ENCODE data around the gene AHCYL2. TPM values are rescaled to one million over a fixed set of nuclear protein-coding genes. Genes with fewer than 3 reads are reported as not detected.

AHCYL2 gene
- total and polyA plus RNA-seq, 2 experiments from 2014 or later, result 7.8 to 29.4 TPM

GRCh38 chr7:129438281-129438838 lies 213.5 kb downstream of the AHCYL2 start:
- H3K27me3 ChIP-seq (ENCODE audit: insufficient read depth), result peaks cover 13% of the 10 kb centered on the region
- Mint-ChIP-seq H3K4me3 (no peak overlapping the region), H3K27ac (no peak overlapping the region), H3K4me1 (peaks cover 13% of the 10 kb centered on the region; the same call in 2 of the 3 replicates), H3K9me3 (no peaks in the 10 kb centered on the region), H3K27me3 (ENCODE audit: insufficient read depth, low read depth, poor library complexity) (peaks cover 3% of the 10 kb centered on the region), H3K36me3 (ENCODE audit: low read depth) (peaks cover 6% of the 10 kb centered on the region)
- no peak overlapping the region for H3K4me2 ChIP-seq
- peaks cover 4% of the 10 kb centered on the region; the same call in 1 of the 2 replicates for H3K36me3 ChIP-seq (ENCODE audit: insufficient read depth)
- no peak overlapping the region for H3K27ac ChIP-seq (ENCODE audit: low read depth)
- H4K20me1 ChIP-seq (replicated peaks; ENCODE audit: insufficient read depth), result peaks cover 24% of the 10 kb centered on the region
- no peaks in the 10 kb centered on the region for H3K9me2 ChIP-seq (ENCODE audit: insufficient read depth)
- peaks cover 13% of the 10 kb centered on the region; the same call in 1 of the 2 replicates for H3K79me2 ChIP-seq (replicated peaks; ENCODE audit: insufficient read depth)
- ATAC-seq (no peak), DNase-seq (ENCODE audit: low spot score) (no peak)
- peaks cover 6% of the 10 kb centered on the region; the same call in 1 of the 2 replicates for H3F3A ChIP-seq (replicated peaks; ENCODE audit: low read depth)
- H3K4me1 ChIP-seq (ENCODE audit: insufficient read depth), result peaks cover 7% of the 10 kb centered on the region
- no peak overlapping the region for H2AFZ ChIP-seq
- no peak for TF ChIP-seq POLR2AphosphoS5 (IDR thresholded peaks at IDR 0.05; ENCODE audit: low read depth)
- TF ChIP-seq NANOG (IDR thresholded peaks at IDR 0.05; ENCODE audit: borderline replicate concordance), result no peak
- no peak for TF ChIP-seq EZH2phosphoT487 (IDR thresholded peaks at IDR 0.05; ENCODE audit: unreplicated experiment)
- TF ChIP-seq EZH2 (IDR thresholded peaks at IDR 0.05; ENCODE audit: low read depth, unreplicated experiment), result no peak
- no peak for TF ChIP-seq ZNF114 (CRISPR knock-in tag; IDR thresholded peaks at IDR 0.05)
- no peak for TF ChIP-seq JUNB (IDR thresholded peaks at IDR 0.05; ENCODE audit: unreplicated experiment)
- TF ChIP-seq CTCF (conservative IDR thresholded peaks at IDR 0.05; ENCODE audit: low read depth in 2 of 2), result no peak
- no peak for TF ChIP-seq STAT1 (IDR thresholded peaks at IDR 0.05; ENCODE audit: unreplicated experiment)
- no peak for TF ChIP-seq ETS1 (IDR thresholded peaks at IDR 0.05)
- TF ChIP-seq ZNF462 (CRISPR knock-in tag; IDR thresholded peaks at IDR 0.05), result no peak
- no peak for TF ChIP-seq CREB1 (CRISPR knock-in tag; IDR thresholded peaks at IDR 0.05; ENCODE audit: low read depth)
- TF ChIP-seq REST (IDR thresholded peaks at IDR 0.05; ENCODE audit: unreplicated experiment), result no peak
- no peak for TF ChIP-seq ZNF331 (CRISPR knock-in tag; IDR thresholded peaks at IDR 0.05; ENCODE audit: low read depth)
- H3K4me3 ChIP-seq, result no peak overlapping the region

Measured in GM23338 (cell line).